IPS-15b (cell line): ENCODE data around the gene ELOVL2.

ENCODE experiments used
- H3K27me3 ChIP-seq: one replicate; pipeline ENCODE4 v1.6.1; 2013; ENCODE audit warnings: low read length; ENCODE audit not compliant: control insufficient read depth, insufficient read depth
- H3K36me3 ChIP-seq: one replicate; pipeline ENCODE4 v1.6.1; 2013; ENCODE audit warnings: low read length; ENCODE audit not compliant: control insufficient read depth, insufficient read depth
- H3K4me1 ChIP-seq: one replicate; pipeline ENCODE4 v1.6.1; 2013; ENCODE audit warnings: mild to moderate bottlenecking, low read length; ENCODE audit not compliant: control insufficient read depth, insufficient read depth
- H3K4me3 ChIP-seq: one replicate; pipeline ENCODE4 v1.5.1; 2013; ENCODE audit warnings: low read depth, low read length
- H3K9ac ChIP-seq: one replicate; pipeline ENCODE4 v1.6.1; 2013; ENCODE audit warnings: low read depth, mild to moderate bottlenecking, low read length
- H3K9me3 ChIP-seq: one replicate; pipeline ENCODE4 v1.6.1; 2013; ENCODE audit warnings: mild to moderate bottlenecking, low read length; ENCODE audit not compliant: control insufficient read depth, insufficient read depth

Gene ELOVL2

DNA sequence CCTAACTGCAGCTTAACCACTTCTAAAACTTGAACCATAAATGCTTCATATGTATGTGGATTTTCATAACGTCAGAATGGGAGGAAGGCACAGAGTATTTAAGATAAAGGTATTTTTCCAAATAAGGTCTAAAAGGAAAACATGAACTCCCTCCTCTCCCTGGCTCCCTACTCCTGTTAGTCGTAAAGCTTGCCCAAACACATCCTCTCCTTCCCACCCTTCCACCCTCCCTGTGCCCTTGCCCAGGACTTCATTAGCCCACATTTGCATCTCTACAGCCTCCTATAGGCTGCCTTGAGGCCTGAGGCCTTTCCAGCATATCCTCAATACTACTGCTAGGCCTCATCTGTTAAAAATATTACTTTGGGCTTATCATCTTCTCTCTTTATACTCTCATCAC lies 32.4 kb upstream of the ELOVL2 start:
- Histone ChIP-seq H3K9ac (no peak overlapping the region), H3K4me3 (no peak overlapping the region), H3K9me3 (no peaks in the 10 kb centered on the region), H3K4me1 (peaks cover 4% of the 10 kb centered on the region), H3K27me3 (no peaks in the 10 kb centered on the region), H3K36me3 (no peaks in the 10 kb centered on the region)

DNA sequence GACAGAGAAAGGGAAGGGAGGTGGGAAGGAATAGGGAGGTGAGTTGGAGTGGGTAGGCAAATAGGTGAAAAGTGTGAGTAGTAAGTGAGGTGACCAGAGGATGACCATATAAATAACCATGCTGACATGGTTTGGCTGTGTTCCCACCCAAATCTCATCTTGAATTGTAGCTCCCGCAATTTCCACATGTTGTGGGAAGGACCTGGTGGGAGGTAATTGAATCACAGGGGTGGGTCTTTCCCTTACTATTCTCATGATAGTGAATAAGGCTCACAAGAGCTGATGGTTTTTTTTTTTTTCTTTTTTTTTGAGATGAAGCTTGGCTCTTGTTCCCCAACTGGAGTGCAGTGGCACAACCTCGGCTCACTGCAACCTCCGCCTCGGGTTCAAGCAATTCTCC lies 28.0 kb upstream of the ELOVL2 start:
- no peaks in the 10 kb centered on the region for H3K9me3 ChIP-seq
- peaks cover 4% of the 10 kb centered on the region for H3K4me1 ChIP-seq
- no peak overlapping the region for H3K4me3 ChIP-seq
- H3K27me3 ChIP-seq, result no peaks in the 10 kb centered on the region
- no peak overlapping the region for H3K9ac ChIP-seq
- H3K36me3 ChIP-seq, result no peaks in the 10 kb centered on the region

DNA sequence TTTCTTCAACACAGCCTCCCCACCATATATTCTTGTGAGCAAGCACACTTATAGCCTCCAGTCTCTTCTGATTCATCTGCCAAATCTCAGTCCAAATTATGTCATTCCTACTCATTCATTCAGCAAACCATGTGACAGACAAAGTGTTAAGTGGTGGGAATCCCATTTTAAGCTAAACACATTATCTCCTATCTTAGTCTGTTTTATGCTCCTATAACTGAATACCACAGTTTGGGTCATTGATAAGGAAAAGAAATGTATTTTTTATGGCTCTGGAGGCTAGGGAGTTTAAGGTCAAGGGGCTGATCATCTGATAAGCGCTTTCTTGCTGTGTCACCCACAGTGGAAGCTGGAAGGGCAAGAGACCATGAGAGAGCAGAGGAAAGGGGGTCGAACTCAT lies 25.7 kb upstream of the ELOVL2 start:
- Histone ChIP-seq H3K9ac (no peak overlapping the region), H3K4me3 (no peak overlapping the region), H3K4me1 (no peaks in the 10 kb centered on the region), H3K36me3 (no peaks in the 10 kb centered on the region), H3K9me3 (no peaks in the 10 kb centered on the region), H3K27me3 (no peaks in the 10 kb centered on the region)

DNA sequence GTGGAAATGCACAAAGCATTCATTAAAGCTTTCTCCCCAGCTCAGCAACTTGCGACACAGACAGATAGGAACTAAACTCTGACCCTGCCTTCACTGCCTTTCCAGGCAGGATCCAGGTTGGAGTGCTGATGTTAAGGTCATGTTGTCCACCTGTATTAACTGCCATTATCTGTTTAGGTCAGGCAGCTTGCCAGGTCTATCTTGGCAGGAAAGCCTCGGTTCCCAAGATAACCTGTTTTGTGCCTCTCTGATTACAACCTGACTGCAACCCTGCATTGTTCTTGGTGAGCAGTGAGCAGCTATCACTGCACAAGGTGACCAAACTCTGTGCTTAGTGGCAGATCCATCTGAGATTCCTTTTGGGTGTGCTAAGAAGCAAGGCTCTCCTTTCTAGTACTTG lies 23.2 kb upstream of the ELOVL2 start:
- H3K9me3 ChIP-seq, result no peaks in the 10 kb centered on the region
- no peak overlapping the region for H3K4me3 ChIP-seq
- H3K9ac ChIP-seq, result no peak overlapping the region
- no peaks in the 10 kb centered on the region for H3K4me1 ChIP-seq
- H3K36me3 ChIP-seq, result no peaks in the 10 kb centered on the region
- H3K27me3 ChIP-seq, result no peaks in the 10 kb centered on the region

DNA sequence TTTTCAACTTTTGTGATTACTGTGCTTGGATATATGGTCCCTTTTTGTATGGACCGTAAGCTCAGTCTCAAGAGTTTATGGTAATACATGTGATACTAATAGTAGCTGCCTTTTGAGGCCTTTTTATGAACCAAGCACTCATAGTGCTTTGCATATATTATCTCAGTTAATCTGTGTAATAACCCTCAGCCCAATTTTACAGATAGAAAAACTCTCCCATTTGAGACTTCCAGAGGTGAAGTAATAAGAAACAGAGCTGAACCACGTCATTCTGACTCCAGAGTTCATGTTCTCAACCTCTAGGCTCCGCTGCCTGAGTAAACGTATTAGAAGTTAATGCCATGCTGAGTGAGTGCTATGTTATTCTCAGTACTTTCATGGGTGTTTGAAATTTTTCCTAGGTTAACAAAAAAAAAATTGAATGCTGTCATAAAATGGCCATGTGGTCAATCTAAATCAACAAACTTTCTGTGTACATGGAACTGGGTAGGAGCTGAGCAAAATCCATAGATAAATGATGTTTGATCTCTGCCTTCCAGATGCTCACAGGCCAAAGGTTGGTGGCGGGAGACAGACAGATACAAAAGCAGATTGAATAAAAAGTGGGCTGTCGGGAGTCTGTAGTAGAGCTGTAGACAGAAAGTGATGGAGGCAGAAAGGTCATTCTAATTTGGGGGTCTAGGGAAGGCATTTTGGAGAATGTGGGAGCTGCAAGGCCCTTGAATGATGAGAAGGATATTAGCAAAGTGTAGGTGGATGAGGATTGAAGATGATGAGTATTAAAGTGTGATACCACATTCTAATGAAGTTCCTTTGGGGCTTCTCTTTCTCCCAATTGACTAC lies 22.6 kb upstream of the ELOVL2 start:
- Histone ChIP-seq H3K9me3 (no peaks in the 10 kb centered on the region), H3K9ac (no peak overlapping the region), H3K36me3 (no peaks in the 10 kb centered on the region), H3K27me3 (no peaks in the 10 kb centered on the region), H3K4me1 (no peaks in the 10 kb centered on the region), H3K4me3 (no peak overlapping the region)

DNA sequence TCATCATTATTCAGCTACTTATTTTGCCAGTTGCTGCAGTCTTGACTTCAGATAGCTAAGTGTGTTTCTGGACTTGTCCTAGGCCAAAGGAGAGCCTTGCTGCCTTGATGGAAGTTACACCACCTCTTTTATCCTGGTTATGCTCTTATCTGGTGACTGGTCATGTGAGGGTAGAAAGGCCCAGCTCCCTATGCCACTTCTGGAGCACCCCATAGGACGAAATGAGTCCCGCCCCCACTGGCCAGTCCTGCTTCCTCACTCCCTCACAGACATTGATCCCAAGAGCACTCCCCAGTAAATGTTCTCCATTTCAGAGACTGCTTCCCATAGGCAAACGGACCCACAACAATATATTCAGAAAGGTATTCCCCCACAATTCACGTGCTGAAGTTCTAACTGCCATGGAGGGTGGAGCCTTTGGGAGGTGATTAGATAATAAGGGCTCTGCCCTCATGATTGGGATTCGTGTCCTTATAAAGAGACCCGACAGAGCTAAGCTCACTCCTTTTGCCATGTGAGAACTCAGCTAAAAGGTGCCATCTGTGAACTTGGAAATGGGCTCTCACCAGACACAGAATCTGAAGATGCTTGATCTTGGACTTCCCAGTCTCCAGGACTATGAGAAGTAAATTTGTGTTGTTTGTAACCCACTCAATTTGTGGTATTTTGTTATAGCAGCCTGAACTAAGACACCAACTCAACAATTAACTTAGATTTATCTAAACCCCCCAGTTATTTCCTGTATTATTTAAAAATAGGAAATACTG lies 21.5 kb upstream of the ELOVL2 start:
- Histone ChIP-seq H3K27me3 (no peaks in the 10 kb centered on the region), H3K4me1 (no peaks in the 10 kb centered on the region), H3K9ac (no peak overlapping the region), H3K9me3 (no peaks in the 10 kb centered on the region), H3K36me3 (no peaks in the 10 kb centered on the region), H3K4me3 (no peak overlapping the region)

DNA sequence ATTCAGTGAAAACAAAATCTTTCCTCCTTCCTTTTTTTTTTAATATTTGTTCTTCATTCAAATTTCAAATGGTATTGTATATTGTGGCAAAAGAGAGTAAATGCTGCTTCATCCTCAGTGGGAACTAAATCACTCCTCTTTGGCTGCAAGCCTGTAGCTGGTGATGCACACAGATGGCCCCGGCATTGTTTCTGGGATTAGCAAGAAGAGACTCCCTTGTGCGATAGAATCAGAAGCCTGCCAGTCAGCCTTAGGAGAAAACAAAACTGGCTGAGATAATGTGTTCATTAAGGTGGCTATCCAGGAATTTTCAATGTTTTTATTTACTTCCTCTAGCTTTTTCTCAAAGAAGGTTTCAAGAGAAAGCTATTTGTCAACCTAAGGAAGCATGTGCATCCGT lies 20.7 kb upstream of the ELOVL2 start:
- H3K4me1 ChIP-seq, result no peaks in the 10 kb centered on the region
- H3K4me3 ChIP-seq, result no peak overlapping the region
- no peak overlapping the region for H3K9ac ChIP-seq
- H3K36me3 ChIP-seq, result no peaks in the 10 kb centered on the region
- no peaks in the 10 kb centered on the region for H3K9me3 ChIP-seq
- H3K27me3 ChIP-seq, result no peaks in the 10 kb centered on the region

DNA sequence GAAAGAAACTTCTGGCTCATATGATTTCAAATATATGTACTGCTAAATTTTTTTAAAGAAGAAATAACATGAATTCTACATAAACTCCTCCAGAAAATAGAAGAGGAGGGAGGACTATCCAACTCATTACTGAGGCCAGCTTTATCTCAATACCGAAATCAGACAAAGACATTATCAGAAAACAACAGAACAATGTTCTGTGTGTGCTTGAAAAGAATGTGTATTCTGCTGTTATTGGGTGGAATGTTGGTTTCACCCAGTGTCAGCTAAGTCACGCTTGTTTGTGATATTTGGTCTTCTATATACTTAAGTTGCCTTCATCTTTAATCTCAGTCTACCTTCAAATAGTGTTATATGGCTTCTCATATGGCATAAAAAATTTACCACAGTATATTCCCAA lies 18.6 kb upstream of the ELOVL2 start:
- Histone ChIP-seq H3K9me3 (no peaks in the 10 kb centered on the region), H3K36me3 (no peaks in the 10 kb centered on the region), H3K9ac (no peak overlapping the region), H3K4me3 (no peak overlapping the region), H3K27me3 (no peaks in the 10 kb centered on the region), H3K4me1 (no peaks in the 10 kb centered on the region)

DNA sequence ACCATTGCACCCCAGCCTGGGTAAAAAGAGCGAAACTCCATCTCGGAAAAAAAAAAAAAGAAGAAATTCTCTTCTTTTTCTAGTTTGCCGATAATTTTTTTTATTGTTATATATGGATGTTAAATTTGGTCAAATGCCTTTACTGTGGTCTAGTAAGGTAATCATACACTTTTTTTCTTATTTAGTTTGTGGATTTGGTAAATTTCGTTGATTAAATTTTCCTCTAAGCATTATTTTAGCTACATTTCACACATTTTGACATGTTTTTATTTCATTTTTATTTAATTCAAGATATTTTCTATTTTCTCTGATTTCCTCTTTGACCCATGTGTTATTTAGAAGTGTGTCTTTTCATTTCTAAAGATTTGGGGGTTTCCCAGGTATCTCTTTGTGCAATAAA lies 18.0 kb upstream of the ELOVL2 start:
- no peak overlapping the region for H3K4me3 ChIP-seq

DNA sequence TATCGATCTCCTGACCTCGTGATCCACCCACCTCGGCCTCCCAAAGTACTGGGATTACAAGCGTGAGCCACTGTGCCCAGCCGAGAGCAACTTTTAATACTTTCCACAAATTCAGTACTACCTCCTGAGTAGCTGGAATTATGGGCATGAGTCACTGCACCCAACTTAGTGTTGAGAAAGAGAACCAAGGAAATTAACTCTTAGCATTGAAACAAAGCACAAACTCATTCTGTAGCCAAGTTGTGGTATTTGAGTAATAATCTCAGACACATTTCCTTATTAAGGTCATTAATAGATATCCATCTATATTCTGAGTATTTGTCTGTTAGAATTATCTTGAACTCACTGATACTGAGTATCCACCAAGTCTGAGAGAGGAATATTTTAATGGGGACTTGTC lies 14.3 kb upstream of the ELOVL2 start:
- Histone ChIP-seq H3K9me3 (no peaks in the 10 kb centered on the region), H3K9ac (no peak overlapping the region), H3K4me3 (no peak overlapping the region), H3K36me3 (no peaks in the 10 kb centered on the region), H3K4me1 (no peaks in the 10 kb centered on the region), H3K27me3 (no peaks in the 10 kb centered on the region)

More for the DNA sequence above, 18.0 kb upstream of the ELOVL2 start:
- H3K9ac ChIP-seq, result no peak overlapping the region
- H3K9me3 ChIP-seq, result no peaks in the 10 kb centered on the region
- H3K27me3 ChIP-seq, result no peaks in the 10 kb centered on the region
- no peaks in the 10 kb centered on the region for H3K36me3 ChIP-seq
- H3K4me1 ChIP-seq, result no peaks in the 10 kb centered on the region

DNA sequence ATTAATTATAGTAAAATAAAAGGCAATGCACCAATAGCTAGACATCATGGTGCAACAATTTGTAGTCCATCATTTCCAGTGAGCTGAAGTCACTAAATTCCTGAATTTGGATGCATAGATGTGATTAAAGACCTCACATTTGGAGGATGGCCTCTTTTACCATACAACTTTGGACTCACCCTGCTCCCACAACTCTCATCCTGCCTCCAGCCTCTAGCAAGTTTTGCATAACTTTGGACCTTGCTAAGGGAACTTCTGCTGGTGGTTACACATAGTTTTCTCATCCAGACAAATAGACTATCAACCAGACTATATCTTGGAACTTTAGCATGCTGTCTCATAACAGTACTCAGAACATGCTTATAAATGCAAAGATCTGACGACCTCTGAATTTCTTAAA lies 12.8 kb upstream of the ELOVL2 start:
- Histone ChIP-seq H3K4me1 (no peaks in the 10 kb centered on the region), H3K36me3 (no peaks in the 10 kb centered on the region), H3K9ac (no peak overlapping the region), H3K9me3 (no peaks in the 10 kb centered on the region), H3K4me3 (no peak overlapping the region), H3K27me3 (no peaks in the 10 kb centered on the region)

DNA sequence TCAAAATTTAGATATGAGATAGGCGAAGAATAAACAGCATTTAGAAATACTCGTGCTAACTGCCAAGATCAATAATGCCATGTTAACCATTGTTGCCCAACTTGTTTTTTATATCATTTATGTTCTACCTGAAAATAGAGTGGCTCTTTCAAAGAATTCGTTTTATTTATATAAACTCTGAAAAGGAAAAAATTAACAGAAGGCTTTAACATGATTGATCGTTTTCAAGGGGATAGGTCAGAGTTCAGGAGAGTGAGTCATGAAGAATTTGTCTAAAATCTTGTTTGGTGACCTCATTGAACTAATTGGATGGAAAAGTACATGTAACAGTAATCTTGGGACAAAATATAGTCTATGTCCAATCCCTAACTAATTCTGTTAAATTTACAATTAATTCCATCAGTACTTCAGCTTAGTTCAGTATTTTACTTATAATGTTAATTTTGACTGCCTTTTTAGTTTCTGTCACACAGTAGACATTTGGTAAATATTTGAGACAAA lies 11.1 kb upstream of the ELOVL2 start:
- no peak overlapping the region for H3K9ac ChIP-seq
- no peaks in the 10 kb centered on the region for H3K4me1 ChIP-seq
- H3K36me3 ChIP-seq, result no peaks in the 10 kb centered on the region
- no peak overlapping the region for H3K4me3 ChIP-seq
- no peaks in the 10 kb centered on the region for H3K27me3 ChIP-seq
- no peaks in the 10 kb centered on the region for H3K9me3 ChIP-seq
